UCSD-AML1 (cell line): ENCODE results near the gene ATP5PF.
"Not testable (repeated sequence)": the region's sequence is repeated elsewhere in the genome, so short reads cannot be mapped to it uniquely, and the experiment has no call there.

Experiments
- DNase-seq: peaks from one replicate; lab custom pipeline; 2025; ENCODE audit not compliant: unreplicated experiment; lab: John Stamatoyannopoulos, UW

The ATP5PF gene

GRCh38 chr21:25732091-25732760 is 2.5 kb downstream of the ATP5PF start:
- DNase-seq = no peak

DNA sequence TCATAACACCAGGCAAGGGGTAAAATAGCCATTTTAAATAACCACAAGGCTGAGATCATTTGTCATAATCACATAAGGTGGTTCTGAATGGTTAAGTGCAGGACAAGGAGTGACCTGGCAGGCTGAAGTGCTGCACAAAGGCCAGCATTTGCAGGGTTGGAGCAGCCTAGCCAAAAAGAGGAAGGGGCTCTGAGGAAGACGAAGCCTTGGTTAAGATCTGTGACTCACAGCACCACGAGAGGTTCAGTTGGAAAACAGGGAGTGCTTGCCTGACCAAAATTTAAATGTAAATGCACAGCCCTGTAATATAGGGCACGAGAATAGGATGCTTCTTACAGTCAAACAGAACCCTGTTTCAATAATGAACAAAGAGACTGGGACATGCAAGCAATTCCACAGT is 12.1 kb downstream of the ATP5PF start:
- peak; percentile 14 for DNase-seq

- no peak for DNase-seq
Observed at GRCh38 chr21:25721987-25722386, 12.7 kb downstream of the ATP5PF start.

DNA sequence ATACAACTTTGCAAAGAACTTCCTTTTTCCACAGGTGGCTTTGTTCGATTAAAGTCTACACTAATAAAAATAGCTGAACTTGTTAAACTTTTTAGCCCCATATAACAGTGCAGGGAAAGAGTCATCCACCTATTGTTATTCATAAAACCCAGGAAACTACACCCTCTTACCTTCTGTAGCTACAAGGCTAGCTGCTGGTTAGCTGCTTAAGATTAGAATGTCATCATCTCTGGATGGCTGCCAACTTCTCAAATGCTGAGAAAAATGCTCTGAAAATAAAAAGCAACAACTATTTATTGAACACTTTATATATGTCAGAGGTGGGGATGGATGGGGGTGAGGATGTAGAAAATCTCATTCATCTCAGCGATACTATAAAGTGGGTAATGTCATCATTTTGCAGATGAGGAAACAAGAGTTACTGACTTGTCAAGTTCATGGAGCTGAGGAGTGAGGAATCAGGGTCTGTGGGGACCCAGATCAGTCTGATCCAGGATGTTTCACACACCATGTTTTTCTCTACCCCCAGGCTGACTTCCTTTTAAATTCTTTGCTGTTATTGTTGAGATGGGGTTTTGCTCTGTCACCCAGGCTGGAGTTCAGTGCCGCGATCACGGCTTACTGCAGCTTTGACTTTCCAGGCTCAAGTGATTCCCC is 17.1 kb downstream of the ATP5PF start:
- no peak for DNase-seq

DNA sequence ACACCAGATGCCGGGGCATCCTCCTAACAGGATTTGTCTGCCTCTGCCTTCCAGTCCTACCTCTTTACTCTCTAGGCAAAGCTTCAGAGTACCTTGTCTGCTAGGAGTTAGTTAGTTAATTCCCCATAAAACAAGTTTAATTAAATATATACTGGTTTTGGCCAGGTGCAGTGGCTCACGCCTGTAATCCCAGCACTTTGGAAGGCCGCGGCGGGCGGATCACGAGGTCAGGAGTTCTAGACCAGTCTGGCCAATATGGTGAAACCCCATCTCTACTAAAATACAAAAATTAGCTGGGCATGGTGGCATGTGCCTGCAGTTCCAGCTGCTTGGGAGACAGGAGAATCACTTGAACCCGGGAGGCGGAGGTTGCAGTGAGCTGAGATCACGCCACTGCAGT is 20.6 kb downstream of the ATP5PF start:
- DNase-seq = not testable (repeated sequence)

DNA sequence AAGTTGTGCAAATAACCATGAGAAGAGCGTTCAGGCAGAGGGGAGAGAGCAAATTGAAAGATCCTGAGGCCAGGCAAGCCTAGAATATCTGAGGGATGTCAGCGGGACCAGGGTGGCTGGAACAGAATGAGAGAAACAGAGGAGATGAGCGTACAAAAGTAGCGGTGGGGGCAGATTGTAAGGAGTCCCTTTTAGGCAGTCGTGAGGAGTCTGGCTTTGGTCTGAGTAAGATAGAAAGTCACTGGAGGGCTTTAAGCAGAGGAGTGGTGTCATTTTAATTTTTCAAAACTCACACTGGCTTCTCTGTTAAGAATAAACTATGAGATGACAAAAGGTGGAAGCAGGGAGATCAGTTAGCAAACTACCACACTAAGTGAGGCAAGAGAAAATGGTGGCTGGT is 24.2 kb downstream of the ATP5PF start:
- DNase-seq = no peak

DNA sequence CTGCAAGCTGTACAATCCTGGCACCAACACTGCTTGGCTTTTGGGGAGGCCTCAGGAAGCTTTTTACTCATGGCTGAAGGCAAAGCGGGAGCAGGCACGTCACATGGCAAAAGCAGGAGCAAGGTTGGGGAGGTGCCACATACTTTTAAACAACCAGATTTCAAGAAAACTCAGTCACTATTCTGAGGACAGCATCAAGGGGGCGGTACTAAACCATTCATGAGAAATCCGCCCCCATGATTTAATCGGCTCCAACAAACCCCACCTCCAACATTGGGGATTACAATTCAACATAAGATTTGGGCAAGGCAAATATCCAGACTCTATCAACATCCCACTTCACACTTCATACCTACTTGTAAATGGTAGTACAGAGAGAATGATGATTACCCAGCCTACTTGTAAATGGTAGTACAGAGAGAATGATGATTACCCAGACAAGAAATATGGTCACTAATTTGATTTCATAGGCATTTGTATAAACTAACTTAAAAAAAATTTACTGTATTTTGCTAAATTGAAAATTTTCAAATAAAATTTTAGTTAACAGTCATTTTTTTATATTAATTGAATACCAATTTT is 24.9 kb downstream of the ATP5PF start:
- no peak for DNase-seq

- DNase-seq = peak; percentile 10
Observed at GRCh38 chr21:25708467-25709065, 26.1 kb downstream of the ATP5PF start.

- no peak for DNase-seq
Observed at GRCh38 chr21:25701529-25701928, 33.2 kb downstream of the ATP5PF start.

DNA sequence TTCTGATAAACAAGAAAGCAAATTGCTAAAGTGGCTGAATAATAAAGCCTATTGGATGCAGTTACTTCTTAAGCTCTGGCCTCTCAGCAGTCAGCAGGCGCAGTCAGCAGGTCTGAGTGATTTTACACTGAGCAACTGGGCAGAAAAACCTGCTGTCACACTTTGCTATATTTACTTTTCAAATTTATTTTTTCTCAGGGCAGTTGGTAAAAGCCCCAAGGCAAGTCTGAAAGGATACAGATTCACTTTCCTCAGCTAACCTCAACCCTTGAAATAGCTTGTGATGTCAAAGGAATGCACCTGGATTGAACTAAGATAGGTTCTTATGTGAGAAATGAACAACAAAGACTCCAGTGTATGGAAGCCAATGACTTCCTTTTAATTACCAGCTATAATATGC is 34.0 kb downstream of the ATP5PF start:
- no peak for DNase-seq

DNA sequence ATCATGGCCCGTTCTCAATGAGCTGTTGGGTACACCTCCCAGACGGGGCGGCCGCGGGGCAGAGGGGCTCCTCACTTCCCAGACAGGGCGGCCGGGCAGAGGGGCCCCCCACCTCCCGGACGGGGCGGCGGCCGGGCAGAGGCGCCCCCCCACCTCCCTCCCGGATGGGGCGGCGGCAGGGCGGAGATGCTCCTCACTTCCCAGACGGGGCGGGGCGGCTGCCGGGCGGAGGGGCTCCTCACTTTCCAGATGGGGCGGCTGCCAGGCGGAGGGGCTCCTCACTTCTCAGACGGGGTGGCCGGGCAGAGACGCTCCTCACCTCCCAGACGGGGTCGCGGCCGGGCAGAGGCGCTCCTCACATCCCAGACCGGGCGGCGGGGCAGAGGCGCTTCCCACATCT is 39.2 kb downstream of the ATP5PF start:
- DNase-seq = not testable (repeated sequence)

DNA sequence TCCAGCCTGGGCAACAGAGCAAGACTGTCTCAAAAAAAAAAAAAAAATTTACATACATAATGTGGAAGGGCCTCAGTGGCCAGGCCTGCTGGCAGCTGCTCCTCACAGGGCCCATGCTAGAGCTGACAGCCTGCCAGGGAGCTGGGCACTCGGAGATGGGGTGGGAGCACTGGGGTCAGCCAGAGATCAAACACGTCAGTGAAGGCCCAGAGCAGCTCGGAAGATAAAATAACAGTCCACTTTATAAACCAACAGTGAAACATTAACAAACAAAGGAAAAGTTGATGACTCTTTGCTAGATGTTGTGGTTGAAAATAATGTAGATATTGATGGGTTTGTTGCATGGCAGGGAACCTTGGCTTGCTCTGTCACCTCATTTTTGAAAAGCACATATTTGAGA is 42.7 kb downstream of the ATP5PF start:
- no peak for DNase-seq

GRCh38 chr21:25689226-25689625 is 45.5 kb downstream of the ATP5PF start:
- DNase-seq = no peak

- DNase-seq = no peak
Observed at GRCh38 chr21:25688275-25689155, 46.2 kb downstream of the ATP5PF start.

DNA sequence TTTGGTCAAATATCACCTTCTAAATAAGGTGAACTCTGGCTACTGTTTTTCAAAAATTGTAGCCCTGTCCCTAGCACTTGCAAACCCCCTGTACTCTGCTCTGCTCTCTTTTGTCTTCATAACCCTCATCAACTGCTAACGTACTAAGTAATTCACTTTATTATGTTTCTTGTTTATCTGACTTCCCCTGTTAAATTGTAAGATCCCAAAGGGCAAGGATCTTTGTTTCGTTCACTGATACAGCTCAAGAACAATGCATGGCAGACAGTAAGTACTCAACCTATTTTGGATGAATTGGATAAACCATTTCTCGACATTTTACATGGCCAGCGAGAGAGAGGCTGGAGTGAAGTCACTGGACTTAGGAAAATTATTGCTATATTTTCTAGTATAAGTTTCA is 46.9 kb downstream of the ATP5PF start:
- DNase-seq = no peak

- no peak for DNase-seq
Observed at GRCh38 chr21:25682382-25682781, 52.3 kb downstream of the ATP5PF start.

GRCh38 chr21:25676451-25676850 is 58.3 kb downstream of the ATP5PF start:
- no peak for DNase-seq
